ENCODE measurements around the gene SERTM1. TPM values are rescaled to one million over a fixed set of nuclear protein-coding genes. Genes with fewer than 3 reads are reported as not detected.

Gene SERTM1
- total and polyA plus RNA-seq, 4 donors = not detected

GRCh38 chr13:36630181-36630803 lies 43.5 kb upstream of the SERTM1 start (continued):
- TF ChIP-seq EGR1 (IDR thresholded peaks at IDR 0.05; ENCODE audit: low read depth in 2 of 2) = no peak
- TF ChIP-seq HNF4G (IDR thresholded peaks at IDR 0.05) = no peak

GRCh38 chr13:36639610-36640009 lies 34.2 kb upstream of the SERTM1 start:
- WGBS = 39% methylated on average over 1 of the region's 1 CpG
- TF ChIP-seq HNF4A (conservative IDR thresholded peaks at IDR 0.05) (no peak), EGR1 (IDR thresholded peaks at IDR 0.05; ENCODE audit: low read depth in 2 of 2) (no peak), YY1 (IDR thresholded peaks at IDR 0.05) (no peak), RXRA (IDR thresholded peaks at IDR 0.05) (no peak), CTCF (IDR thresholded peaks at IDR 0.05; ENCODE audit: low read depth, low read length, missing input control) (no peak), TAF1 (conservative IDR thresholded peaks at IDR 0.05) (no peak), FOXA2 (IDR thresholded peaks at IDR 0.05) (no peak), JUND (IDR thresholded peaks at IDR 0.05) (no peak), HNF4G (IDR thresholded peaks at IDR 0.05) (no peak), NR2F2 (IDR thresholded peaks at IDR 0.05) (no peak), REST (IDR thresholded peaks at IDR 0.05) (no peak), GABPA (IDR thresholded peaks at IDR 0.05 in 1 of 2, conservative IDR thresholded peaks at IDR 0.05 in 1 of 2) (no peak), FOXA1 (IDR thresholded peaks at IDR 0.05) (no peak), RAD21 (IDR thresholded peaks at IDR 0.05) (no peak), SP1 (IDR thresholded peaks at IDR 0.05) (no peak), ATF3 (IDR thresholded peaks at IDR 0.05) (no peak), ZBTB33 (IDR thresholded peaks at IDR 0.05) (no peak), MAX (IDR thresholded peaks at IDR 0.05) (no peak)
- DNase-seq (ENCODE audit: low spot score) = no peak
- no peak overlapping the region for H3K27ac ChIP-seq (ENCODE audit: low read depth in 1 of 2, low read length in 2 of 2)
- H3K9me3 ChIP-seq (ENCODE audit: control insufficient read depth in 4 of 4, low read length in 3 of 4) = no peaks in the 10 kb centered on the region
- no peaks in the 10 kb centered on the region for H3K27me3 ChIP-seq (ENCODE audit: control insufficient read depth in 4 of 4, insufficient read depth in 4 of 4, low read length in 3 of 4)
- H3K9ac ChIP-seq (ENCODE audit: low read depth in 1 of 2, low read length in 2 of 2) = no peak overlapping the region
- H3K4me1 ChIP-seq (ENCODE audit: control insufficient read depth in 4 of 4, insufficient read depth in 4 of 4, low read length in 3 of 4) = no peaks in the 10 kb centered on the region
- no peak overlapping the region for H3K4me3 ChIP-seq (ENCODE audit: low read depth in 1 of 3, low read length in 3 of 3)
- H3K36me3 ChIP-seq (ENCODE audit: control insufficient read depth in 4 of 4, insufficient read depth in 3 of 4, low read depth in 1 of 4, low read length in 3 of 4) = no peaks in the 10 kb centered on the region
